GM21381 (cell line): ENCODE measurements around the gene FGF14.

Experiments
- ATAC-seq: cut with Tn5 transposase; IDR thresholded peaks from one replicate; pipeline ENCODE4 v1.9.1; 2021; ENCODE audit warnings: mild to moderate bottlenecking, moderate library complexity; ENCODE audit not compliant: unreplicated experiment

The FGF14 gene

DNA sequence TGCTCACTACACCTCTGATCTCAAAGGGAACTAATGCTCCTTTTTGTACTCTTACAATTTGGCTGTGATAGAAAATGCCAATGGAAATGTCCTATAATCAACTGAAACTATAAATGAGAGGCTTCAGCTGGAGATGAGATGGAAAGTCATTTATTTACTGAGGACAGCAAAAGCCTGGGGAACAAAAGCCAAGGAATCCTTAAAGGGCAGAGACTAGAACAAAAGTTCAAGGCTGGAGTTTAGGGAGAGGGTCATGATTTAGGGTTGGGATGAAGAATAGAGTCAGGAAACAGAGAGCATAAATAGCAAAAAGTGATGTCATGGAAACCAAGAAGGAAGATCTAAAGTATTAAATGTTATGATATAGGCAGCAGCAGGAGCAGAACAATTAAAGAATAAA, 401.1 kb downstream of the FGF14 start:
- no peak for ATAC-seq

DNA sequence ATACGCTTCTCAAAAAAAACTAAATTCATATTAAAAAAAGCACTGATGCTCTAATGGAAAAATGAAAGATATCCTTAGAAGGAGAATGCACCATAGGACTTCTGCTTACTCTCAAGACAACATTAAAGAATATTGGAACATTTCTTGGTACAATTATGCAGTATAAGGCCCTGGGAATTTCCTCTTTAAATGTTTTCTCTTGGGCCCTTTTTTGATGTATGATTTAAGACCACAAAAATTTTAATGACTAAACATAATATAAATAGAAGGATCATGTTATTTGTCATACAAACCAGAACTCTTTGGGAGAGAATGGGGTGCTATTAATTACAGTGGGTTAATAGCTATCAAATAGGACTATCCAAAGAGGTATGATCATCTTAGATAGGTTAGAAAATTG, 403.7 kb downstream of the FGF14 start:
- no peak for ATAC-seq

DNA sequence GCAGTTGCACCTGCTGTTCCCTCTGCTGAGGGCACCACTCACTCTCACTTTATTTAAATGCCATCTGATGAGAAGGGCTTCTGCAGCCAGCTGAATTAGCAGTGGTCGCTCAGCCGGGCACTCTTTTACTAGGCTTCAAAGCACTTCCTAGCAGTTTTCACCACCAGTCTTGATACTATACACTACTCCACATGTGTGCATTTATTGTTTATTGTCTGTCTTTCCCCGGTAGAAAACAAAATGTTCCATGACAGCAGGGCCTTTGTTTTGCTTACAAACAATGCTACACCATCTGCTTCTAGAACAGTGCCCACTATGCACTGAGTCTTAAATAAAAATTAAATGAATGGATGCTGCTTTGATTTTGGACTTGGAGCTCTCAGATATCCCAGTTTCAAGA, 404.9 kb downstream of the FGF14 start:
- ATAC-seq = no peak

DNA sequence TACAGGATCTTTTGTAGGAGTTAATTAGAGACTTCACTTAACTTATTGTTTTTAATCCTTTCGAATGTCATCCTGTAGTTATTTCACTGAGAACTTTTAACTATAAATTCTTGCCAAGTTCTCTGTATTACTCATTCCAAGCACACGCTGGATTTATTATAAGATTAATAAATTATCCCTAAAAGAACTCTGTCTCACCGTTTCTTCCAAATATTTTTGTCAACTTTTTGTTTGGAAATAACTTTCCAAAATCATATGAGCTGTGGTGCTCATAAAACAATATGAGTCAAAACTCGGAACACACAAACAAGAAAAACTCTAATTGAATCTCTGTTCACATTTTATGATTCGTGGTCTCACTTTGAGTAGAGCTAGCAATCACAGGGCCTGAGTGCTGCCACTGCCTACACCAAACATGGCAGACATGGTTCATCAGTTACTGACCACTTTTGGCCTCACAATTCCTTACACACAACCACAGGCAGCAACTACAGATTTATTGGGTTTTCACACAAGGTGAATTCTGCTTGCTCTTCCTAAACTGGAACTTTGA, 412.0 kb downstream of the FGF14 start:
- ATAC-seq = no peak

DNA sequence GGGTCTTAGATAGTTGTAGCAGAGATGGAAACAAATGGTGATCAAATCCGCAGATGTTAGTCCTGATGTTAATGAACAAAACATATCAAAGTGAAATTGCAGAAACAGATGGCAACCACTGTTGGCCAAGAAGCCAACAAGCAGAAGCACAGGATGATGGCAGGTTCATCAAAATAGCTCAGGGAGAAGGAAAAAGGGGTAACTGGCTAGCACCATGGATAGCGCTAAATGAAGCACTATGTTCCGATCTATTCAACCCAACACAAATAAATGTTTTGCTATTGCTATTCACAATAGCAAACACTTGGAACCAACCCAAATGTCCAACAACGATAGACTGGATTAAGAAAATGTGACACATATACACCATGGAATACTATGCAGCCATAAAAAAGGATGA, 413.7 kb downstream of the FGF14 start:
- ATAC-seq = no peak

DNA sequence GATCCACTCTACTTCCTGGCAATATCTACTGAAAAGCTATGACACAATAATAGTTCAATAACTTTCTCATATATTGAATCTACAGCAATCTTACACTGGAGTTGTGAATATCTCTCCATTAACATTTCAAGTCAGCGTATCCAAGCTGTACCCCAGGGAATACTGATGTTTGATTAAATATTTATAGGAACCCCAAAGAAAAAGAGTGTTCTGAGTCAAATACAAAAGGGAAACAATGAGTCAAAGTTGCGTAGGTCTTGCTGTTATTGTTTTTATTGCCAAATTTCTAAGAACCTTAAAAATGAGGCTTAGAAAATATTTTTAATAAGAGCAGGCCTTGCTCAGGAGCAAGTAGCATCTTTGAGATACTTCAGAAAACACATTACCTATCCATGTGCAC, 415.5 kb downstream of the FGF14 start:
- no peak for ATAC-seq

DNA sequence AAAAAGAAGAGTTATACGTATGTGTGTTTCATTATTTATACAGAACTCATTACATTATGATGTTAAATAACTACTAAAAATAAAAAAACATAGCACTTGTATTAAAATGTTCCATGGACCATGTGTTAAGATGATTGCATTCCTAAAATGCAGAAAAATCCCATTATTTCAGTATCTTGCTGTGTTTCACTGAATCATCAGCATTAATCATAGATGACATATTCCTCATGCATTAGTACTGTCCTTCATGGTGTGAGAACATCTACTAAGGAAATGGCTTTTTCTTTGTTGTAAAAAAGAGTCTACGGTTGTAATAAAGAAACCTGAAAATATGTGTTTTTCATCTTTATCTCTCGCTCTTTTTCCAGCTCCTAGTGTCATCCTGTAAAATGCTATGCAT, 416.5 kb downstream of the FGF14 start:
- no peak for ATAC-seq

DNA sequence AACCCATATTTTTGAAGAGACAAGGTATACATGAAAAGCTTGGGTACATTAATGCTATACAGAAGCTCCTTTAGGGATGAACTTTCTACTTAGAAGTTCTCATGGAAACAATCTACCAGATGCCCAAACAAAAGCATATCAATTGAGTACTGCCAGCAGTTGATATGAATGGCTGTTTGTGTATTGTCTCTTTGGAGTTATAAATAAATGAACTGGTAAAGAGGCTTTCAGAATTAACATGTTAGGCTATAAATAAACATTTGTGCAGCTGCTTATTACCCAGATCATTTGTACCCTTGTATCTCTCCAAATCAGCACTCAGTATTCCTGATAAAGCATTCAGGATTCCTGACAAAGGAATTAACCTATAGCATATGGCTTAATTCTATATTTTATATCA, 418.9 kb downstream of the FGF14 start:
- no peak for ATAC-seq

DNA sequence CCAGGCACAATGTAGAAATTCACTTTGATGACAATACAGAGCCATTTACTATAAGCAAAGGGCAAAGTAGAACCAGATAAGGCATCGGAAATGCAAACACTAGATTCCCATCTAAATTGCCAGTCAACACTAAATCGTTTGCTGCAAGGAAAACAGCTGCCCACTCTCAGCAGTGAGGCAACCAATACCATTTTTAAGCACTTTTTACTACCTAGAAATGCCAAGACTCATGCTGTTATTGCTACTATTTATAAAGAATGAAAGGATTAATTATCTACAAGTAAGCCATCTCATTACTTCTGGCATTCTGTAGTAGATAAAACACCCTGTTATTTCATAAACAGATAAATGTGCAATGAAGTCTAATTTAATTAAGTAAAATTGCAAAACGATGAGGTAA, 422.0 kb downstream of the FGF14 start:
- ATAC-seq = no peak

DNA sequence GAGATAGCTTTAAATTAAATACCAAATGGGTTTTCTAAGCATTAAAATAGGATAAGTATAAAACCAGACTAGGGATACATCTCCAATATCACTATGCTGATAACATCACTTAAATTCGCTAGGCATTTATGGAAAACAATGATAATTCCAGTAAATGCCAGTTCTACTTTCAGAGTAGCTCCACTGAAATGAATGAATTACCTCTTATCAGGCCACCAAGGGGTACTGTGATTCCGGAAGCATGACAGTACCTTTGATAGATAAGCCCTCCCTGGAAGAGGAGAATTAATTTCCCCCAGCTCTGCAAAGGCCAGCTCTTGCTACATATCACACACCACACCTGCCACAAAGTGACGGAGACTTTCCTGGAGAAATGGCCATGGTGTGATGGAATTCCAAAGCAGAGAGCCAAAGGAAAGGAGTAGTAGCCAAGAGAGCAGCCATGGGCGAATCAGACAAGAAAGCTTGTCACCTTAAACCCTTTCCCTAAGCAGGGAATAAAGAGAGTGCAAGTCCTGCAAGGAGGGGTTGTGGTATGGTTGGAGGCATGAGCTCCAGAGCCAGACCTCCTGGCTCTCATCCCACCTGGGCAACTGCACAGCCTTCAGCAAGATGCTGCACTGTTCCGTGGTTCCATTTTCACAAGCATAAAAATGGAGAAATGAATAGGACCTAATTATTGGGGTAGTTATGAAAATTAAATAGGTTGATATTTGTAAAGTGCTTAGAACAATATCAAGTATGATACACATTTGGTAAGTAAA, 423.1 kb downstream of the FGF14 start:
- no peak for ATAC-seq

DNA sequence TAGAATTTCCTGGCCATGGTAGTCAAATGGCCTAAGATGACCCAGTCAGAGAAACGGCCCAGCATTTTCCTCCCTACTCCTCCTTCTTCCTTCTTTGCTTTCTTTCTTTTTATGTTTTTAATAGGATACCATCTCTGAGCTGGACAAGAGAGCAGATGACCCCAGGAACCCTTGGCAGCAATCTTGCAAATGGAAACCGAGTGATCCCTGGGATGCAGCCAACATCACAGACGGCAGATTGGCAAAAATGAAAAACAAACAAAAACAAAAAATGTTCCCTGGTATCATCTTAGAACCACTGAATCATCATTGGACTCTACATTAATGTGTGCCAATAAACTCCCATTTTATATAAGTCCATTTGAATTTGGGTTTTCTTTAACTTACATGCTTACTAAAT, 424.4 kb downstream of the FGF14 start:
- no peak for ATAC-seq

DNA sequence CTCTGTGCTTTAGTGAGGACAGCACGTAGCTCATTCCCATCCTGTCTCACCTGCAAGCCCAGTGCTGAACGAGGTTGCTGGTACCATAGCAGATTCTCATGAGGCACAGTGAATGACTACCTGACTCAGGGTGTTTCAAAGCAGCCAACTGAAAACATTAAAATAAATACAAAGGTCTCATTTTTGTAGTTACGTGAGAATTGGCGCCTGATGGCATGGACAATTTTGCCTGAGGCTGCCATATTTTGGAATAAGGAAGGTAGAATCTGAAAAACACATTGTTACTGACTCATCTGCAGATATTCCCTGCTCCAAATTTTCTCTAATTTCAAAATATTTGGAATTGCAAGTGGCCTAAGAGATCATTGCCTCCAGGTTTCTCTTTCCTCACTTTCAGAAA, 429.7 kb downstream of the FGF14 start:
- no peak for ATAC-seq

DNA sequence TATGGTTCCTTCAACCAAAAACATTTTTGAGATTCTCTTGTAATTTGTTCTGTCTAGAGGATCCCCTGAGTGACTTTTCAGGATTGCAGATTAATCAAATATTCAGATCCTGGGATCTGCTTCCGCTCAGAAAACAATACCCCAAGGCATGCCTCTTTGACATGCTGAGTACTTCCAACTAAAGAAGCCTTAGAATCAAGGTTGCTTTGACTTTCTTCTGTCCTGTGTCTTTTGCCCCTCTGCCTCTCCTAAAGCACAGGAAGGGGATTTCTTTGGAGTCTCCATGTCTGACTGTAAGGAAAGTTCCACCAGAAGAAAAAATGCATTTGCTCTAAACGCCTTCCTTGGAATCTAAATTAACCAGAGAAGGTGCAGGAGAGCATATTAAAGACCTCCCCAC, 431.5 kb downstream of the FGF14 start:
- ATAC-seq = no peak

DNA sequence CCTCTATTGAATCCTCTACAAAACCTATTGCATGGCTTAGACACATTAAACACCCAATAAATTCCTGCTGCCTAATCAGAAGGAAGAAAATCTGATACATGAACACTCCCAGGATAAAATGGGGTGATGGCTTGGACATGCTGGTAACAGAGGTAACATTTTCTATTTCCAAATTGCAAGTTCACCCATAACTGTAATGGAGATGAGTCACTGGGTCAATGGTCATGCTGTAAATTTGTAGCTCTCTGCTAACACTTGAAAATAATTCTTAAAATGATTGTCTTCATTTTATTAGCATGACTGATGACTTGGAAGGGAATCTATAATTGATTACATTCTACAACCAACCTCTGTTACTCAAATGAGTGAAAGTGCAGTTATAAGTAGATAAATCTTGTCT, 434.1 kb downstream of the FGF14 start:
- ATAC-seq = no peak

DNA sequence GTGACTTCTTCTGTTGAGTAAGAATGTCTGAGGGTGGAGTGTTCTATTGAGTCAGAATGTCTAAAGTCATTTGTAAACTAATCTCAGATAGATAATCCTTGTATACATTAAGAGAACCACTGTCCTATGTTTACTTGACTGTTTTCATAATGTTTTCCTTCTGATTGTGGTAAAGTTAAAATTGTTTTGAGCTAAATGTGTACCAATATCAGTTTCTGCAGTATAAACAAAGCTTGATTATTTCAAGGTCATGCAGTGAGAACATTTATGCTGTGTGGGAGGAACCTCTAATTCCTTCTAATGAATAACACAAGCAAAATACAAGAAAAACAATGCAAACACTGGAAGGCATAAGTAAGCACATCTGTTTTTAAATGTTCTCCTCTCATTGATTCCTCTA, 434.6 kb downstream of the FGF14 start:
- ATAC-seq = no peak

DNA sequence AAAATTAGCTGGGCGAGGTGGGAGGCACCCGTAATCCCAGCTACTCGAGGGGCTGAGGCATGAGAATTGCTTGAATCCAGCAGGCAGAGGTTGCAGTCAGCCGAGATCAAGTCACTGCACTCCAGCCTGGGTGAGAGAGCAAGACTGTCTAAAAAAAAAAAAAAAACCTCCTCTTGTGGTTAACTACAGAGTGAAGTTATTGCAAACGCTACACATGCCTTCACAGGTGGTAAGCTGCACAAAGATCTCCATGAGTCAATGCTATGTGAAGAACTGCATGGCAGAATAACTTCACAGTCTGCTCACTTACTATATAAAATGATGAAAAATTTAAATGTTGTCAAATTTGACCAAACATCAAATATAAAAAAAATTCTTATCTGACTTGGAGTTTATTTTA, 436.8 kb downstream of the FGF14 start:
- ATAC-seq = no peak

DNA sequence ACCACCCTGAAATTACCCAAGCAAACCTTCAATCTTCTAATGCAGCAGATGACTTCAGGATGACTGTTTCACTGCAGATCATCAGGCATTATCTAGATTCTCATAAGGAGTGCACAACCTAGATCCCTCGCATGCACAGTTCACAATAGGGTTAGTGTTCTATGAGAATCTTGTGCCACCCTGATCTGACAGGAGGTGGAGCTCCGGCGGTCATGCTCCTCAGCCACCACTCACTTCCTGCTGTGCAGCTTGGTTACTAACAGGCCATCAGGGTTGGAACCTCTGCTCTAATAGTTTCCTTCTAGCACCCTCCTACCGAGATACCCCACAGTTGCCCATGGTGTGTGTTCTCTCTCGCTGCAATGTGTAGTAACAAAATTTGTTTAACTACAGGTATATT, 442.8 kb downstream of the FGF14 start:
- ATAC-seq = no peak

DNA sequence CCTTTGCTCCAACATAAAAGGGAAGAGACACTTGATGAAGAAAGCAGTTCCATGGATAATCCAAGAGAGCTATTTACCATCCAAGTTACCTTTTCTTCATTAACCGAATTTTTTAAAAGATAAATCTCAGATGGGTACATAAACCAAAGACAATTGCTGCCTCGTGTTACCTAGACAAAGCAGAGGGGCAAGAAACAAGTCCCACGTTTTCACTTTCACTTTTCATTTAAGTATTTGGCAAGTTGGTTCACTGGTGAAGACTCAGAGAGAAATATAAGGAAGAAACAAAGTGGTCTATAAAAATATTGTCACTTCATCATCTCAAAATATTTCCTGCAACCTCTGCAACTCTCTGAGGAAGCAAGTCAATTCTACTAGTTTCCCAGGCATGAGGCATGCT, 446.1 kb downstream of the FGF14 start:
- ATAC-seq = no peak

DNA sequence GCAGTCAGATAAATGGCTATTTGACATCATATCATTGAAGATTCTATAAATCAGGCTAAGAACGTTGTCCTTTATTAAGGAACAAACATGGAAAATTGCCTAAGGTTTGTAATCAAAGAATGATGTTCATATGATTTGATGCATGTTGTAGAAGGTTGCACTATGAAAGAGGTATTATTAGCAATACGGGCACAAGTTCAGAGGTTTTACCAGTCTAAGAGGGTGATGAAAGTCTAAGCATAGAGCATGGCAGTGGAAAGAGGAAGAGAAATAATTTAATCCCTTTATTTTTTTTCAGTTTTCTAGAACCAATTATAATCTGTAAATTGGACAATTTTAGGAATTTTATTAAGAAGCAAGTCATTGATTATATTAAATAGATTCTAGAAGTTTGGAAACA, 450.7 kb downstream of the FGF14 start:
- no peak for ATAC-seq

DNA sequence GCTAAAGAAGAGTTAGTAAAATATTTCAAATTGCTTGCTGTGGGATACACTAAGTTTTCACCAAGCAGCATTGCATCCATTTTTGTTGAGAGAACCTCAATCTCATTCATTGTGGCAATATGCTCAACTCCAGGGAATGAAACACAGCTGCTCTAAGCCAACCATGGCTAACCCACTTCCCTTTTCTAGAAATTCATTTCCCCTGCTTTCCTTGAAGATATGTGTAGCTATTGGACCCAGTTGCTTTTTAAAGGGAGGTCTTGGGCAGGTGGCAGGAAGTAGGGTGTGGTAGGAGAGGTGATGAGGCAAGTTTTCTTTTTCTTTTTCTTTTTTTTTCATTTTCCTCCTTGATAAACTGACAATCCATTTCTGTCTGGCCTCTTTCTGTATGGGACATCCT, 452.2 kb downstream of the FGF14 start:
- ATAC-seq = no peak

DNA sequence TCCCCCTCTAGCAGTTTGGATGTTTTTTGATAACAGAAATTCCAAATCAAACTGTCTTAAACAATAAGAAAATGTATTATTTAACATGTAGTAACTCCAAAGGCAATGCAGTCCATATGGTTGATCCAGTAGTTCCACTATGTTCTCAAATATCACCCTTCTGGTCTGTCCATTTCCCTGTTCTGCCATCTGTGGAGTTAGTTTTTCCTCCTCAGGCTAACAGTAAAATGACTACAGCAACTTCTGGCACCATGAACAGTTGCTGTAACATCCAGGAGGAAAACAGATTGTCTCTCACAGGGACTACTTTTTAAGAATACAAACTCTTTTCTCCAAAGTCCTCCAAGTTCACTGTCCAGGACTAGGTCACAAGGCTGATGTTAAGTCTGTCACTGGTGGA, 455.4 kb downstream of the FGF14 start:
- ATAC-seq = no peak

DNA sequence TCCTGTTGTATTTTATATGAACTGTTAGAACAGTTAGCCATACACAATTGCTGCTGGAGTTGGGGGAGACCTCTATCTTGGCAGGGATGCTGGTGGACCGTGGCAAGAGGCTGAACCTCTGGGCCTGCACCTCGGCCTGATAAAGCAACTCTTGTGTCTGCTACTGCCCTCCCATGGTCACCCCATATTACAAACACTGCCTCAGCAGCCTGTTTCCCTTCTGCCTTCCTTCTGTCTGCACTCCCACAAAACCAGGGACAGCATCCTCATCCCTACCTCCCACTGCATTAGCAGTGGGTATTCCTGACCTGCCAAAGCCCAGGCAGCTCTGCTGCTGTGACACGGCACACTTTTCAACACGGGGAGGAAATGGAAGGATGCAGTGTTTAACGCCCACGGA, 456.4 kb downstream of the FGF14 start:
- ATAC-seq = no peak

DNA sequence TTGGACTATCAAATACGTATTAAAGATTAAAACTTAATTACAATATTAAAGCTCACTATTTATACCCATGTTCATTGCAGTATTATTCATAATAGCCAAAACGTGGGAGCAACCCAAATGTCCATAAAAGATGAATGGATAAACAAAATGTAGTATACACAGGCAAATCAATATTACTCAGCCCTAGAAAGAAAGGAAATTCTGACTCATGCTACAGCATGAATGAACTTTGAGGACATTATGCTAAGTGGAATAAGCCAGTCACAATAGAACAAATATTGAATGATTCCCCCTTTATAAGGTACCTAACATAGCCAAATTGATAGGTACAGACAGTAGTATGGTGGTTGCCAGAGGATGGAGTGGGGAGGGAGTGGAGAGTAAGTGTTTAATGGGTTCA, 457.3 kb downstream of the FGF14 start:
- no peak for ATAC-seq
